Fibroblast of skin of right quadriceps (primary cell): Measurements from ENCODE around the gene TLN1.
A peak's percentile ranks its signal among the peaks of the same experiment; 100 is the strongest.

ENCODE experiments used
- DNase-seq: peaks from one replicate; pipeline ENCODE4 v3.0.0-alpha.2; 2013

TLN1 gene

DNA sequence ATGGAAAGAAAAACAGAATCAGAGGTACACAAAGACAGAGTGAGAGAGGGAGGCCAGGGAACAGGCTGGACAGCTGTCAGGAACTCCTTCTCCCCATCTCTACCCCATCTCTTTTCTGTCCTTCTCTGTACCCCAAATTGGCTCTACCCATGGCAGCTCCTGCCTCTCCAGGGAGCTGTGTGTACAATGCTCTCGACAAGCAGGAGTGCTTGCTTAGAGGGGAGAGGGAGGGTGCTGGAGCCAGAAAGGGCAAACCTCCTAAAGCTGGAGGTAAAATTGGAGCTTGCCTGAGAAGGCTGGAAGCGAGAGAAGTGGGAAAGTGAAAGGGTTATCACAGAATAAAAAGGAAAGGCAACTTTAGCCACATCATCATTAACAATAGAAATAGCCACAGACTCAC, 48.7 kb downstream of the TLN1 start:
- DNase-seq, result no peak

DNA sequence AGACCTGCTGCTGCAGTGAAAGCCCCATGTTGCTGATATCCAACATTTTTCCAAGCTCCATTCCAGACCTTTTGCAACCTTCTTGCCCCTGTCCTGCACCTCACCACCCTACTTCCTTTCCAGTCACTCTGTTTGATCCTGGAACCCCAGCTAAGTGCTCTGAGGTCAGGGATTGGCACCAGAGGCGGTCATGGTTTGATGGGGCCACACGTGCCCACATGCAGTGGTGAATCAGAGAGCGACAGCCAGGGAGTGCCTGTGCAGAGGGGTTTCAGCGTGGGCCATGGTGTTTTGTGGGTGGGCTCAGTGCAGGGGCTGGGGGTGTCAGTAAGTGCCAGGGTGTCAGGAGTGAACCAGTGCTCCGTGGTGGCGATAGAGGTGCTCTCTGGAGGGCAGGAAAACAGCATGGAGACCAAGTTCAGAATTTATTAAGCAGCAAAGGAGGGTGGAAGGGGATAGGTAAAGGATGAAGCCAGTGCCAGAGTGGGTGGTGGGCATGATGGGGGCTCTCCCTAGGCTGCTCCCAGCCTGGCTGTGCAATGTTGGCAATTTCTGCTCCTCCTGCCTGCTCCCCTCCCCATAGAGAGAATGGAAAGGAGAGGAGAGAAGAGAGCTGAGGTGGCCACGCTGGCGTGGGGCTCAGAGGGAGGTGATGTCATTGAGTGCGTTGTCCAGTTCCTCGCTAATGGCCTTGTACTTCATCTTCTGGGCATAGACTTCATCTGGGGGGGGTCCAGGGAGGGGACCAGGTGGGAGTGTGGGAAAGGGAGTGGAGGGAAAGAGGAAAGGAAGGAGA, 49.3 kb downstream of the TLN1 start:
- DNase-seq, result no peak

DNA sequence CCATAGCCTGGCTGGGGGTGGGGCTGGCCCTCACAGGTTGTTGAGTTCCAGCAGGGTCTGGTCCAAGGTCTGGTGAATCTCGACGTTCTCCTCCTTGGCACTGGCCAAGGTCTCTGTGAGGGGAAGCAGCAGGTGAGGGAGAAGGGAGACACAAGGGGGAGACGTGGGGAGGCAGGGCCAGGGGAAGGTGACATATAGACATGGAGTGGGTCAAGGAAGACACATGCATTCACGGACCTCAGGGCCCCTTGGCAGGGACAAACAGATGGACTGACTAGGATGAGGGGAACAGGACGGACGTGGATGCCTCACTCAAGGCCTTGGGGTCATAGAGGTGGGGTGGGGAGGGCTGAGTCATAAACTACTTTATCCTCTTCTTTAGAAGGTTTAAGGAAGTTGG, 49.9 kb downstream of the TLN1 start:
- DNase-seq, result no peak

DNA sequence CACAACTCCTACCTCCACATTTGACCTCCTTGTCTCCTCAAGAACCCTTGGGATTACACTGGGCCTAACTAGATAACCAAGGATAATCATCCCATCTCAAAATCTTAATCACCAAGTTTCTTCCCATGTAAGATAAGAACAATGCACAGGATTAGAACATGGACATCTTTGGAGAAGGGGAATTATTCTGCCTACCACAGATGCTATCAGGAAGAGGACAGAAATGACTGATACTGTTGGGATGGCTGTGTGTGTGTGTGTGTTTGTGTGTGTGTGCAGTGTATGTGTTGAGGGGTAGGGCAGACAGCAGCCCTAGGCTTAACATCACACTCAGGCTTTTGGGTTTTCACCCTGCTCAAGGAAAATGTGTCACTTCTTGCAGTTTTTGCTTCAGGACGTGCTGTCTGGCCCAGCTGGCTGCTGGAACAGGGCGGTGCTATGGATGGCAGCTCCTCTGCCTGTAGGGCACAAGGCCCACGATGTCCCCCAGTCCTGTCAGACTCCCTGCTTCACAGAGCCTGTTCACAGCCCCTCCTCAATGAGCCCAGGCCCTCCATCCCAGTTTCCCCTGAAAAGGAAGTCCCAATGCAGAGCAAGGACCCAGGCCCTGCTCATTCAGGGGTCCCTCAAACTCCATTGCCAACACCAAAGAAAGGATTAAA, 50.5 kb downstream of the TLN1 start:
- DNase-seq, result peak; percentile 49

DNA sequence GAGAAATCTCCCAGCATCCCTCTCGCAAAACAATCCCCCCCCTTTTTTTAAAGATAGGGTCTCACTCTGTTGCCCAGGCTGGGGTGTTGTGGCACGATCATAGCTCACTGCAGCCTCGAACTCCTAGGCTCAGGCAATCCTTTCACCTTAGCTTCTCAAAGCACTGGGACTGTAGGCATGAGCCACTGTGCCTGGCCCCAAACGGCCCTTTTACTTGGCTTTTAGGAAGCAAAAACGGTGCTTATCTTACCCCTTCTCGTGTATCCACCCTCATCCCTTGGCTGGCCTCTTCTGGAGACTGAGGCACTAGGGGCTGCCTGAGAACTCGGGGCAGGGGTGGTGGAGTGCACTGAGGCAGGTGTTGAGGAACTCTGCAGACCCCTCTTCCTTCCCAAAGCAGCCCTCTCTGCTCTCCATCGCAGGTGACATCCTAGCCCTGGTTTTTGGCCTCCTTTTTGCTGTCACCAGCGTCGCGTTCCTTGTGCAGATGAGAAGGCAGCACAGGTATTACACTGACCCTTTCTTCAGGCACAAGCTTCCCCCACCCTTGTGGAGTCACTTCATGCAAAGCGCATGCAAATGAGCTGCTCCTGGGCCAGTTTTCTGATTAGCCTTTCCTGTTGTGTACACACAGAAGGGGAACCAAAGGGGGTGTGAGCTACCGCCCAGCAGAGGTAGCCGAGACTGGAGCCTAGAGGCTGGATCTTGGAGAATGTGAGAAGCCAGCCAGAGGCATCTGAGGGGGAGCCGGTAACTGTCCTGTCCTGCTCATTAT, 51.5 kb downstream of the TLN1 start:
- DNase-seq, result peak; percentile 68

DNA sequence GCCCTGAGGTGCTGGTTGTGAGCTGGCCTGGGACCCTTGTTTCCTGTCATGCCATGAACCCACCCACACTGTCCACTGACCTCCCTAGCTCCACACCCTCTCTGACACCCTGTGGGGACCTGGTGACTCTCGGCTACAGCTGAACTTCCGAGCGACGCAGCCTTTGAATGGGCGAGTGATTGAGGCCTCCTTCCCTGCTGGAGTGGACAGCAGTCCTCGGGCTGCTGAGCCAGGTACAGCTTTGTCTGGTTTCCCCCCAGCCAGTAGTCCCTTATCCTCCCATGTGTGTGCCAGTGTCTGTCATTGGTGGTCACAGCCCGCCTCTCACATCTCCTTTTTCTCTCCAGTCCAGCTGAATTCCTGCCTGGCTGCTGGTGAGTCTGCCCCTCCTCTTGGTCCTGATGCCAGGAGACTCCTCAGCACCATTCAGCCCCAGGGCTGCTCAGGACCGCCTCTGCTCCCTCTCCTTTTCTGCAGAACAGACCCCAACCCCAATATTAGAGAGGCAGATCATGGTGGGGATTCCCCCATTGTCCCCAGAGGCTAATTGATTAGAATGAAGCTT, 52.1 kb downstream of the TLN1 start:
- no peak for DNase-seq

DNA sequence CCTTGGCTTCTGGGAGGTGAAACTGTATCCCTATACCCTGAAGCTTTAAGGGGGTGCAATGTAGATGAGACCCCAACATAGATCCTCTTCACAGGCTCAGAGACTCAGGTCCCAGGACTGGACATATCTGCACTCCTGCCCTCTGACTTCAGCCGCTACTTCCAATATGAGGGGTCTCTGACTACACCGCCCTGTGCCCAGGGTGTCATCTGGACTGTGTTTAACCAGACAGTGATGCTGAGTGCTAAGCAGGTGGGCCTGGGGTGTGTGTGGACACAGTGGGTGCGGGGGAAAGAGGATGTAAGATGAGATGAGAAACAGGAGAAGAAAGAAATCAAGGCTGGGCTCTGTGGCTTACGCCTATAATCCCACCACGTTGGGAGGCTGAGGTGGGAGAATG, 52.9 kb downstream of the TLN1 start:
- DNase-seq, result no peak

DNA sequence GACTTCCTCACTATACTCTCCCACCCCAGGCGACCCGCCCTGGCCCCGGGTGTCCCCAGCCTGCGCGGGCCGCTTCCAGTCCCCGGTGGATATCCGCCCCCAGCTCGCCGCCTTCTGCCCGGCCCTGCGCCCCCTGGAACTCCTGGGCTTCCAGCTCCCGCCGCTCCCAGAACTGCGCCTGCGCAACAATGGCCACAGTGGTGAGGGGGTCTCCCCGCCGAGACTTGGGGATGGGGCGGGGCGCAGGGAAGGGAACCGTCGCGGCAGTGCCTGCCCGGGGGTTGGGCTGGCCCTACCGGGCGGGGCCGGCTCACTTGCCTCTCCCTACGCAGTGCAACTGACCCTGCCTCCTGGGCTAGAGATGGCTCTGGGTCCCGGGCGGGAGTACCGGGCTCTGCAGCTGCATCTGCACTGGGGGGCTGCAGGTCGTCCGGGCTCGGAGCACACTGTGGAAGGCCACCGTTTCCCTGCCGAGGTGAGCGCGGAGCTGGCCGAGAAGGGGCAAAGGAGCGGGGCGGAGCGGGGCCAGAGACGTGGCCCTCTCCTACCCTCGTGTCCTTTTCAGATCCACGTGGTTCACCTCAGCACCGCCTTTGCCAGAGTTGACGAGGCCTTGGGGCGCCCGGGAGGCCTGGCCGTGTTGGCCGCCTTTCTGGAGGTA, 56.1 kb downstream of the TLN1 start:
- peak; percentile 45 for DNase-seq

DNA sequence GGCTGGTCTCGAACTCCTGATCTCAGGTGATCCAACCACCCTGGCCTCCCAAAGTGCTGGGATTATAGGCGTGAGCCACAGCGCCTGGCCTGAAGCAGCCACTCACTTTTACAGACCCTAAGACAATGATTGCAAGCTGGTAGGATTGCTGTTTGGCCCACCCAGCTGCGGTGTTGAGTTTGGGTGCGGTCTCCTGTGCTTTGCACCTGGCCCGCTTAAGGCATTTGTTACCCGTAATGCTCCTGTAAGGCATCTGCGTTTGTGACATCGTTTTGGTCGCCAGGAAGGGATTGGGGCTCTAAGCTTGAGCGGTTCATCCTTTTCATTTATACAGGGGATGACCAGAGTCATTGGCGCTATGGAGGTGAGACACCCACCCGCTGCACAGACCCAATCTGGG, 56.8 kb downstream of the TLN1 start:
- no peak for DNase-seq

DNA sequence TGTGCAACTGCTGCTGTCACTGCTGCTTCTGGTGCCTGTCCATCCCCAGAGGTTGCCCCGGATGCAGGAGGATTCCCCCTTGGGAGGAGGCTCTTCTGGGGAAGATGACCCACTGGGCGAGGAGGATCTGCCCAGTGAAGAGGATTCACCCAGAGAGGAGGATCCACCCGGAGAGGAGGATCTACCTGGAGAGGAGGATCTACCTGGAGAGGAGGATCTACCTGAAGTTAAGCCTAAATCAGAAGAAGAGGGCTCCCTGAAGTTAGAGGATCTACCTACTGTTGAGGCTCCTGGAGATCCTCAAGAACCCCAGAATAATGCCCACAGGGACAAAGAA, 58.0 kb downstream of the TLN1 start:
- no peak for DNase-seq

DNA sequence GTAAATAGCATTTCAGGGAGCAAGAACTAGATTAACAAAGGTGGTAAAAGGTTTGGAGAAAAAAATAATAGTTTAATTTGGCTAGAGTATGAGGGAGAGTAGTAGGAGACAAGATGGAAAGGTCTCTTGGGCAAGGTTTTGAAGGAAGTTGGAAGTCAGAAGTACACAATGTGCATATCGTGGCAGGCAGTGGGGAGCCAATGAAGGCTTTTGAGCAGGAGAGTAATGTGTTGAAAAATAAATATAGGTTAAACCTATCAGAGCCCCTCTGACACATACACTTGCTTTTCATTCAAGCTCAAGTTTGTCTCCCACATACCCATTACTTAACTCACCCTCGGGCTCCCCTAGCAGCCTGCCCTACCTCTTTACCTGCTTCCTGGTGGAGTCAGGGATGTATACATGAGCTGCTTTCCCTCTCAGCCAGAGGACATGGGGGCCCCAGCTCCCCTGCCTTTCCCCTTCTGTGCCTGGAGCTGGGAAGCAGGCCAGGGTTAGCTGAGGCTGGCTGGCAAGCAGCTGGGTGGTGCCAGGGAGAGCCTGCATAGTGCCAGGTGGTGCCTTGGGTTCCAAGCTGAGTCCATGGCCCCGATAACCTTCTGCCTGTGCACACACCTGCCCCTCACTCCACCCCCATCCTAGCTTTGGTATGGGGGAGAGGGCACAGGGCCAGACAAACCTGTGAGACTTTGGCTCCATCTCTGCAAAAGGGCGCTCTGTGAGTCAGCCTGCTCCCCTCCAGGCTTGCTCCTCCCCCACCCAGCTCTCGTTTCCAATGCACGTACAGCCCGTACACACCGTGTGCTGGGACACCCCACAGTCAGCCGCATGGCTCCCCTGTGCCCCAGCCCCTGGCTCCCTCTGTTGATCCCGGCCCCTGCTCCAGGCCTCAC, 58.6 kb downstream of the TLN1 start, which contains the start of gene CA9:
Gene CA9 (plus strand): TSS at position 797 of the 893 bp plus-strand sequence. CDS start 32 bp downstream, at position 829.
- peak; percentile 35 for DNase-seq

DNA sequence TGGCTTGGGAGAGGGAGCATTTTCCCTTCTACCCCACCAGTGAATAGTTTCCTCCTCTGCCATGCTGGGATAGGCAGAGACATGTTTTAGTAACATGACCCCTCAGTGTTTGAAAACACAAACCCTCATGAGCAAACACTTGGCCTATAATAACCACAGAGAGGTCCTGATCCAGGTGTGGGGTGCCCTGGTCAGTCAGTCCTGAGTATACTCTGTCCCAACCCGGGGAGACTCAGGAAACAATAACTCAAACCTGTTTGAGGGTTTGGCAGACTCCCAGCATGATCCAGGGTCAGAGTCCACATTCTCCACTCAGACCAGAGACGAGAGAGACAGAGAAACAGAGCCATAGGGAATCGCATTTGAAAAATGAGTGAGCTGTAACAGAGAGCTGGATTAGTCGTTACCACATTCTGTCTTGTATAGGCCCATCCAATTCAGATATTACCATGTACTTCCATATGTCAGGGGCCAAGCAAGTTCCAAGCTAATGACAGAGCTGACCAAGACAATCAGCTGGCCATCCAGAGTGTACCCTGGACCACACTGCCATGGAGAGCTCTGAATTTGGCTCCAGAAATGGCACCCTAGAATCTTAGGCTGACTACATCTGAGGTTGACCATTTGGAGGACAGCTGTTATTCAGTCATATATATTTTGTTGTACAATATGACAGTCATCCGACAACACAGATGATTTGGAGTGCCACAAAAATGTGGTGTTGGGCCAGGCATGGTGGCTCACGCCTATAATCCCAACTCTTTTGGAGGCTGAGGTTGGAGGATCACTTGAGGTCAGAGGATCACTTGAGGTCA, 62.5 kb downstream of the TLN1 start:
- no peak for DNase-seq

DNA sequence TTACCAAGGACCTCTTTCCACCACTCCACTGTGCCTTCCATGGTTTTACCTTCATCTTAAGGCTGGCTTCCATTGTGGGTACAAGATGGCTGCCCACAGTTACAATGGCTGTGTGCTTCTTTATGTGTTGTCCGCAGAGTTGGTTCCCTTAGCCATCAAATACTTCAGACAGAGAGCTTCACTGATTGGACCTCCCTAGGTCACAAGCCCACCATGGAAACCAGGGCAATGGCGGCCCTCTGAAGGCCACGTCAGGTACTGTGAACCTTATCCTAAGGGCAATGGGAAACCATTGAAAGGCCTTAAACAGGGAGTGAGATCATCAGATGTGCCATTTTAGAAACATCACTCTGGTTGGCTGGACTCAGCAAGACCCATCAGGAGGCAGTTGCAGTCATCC, 64.1 kb downstream of the TLN1 start:
- no peak for DNase-seq

DNA sequence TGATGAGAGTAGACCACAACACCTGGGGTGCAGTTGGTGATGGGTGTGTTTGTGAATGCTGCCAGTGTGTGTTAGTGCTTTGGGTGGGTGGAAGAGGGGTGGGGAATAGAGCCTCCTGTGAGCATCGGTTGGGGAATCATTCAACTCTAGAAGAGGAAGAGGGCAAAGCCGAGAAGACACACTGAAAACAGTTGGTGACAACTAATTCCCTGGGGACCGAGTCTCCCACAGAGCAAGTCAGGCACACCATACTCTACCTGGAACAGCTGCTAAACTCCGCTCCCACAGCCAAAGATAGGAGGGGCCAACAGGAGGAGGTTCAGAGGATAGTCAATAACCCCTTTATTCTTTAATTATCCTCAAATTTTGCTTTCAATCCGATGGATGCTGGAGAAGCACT, 65.4 kb downstream of the TLN1 start:
- no peak for DNase-seq

DNA sequence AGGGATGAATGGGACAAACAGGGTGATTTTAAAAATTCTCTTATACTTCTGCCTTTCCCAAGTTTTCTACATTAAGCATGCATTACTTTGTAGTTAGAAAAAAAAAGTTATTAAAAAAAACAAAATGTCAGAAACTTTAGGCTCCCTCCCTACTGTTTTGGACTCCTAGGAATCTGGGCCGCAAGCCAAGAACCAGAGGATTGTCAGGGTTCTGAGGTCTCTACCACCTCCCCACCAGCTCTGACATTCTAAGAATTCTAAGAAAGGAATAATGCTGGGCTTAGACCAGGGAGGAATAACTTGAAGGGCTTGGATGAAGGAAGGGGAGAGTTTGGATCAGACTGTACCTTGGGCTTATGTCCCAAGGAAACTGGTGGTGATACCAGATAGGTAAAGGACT, 66.0 kb downstream of the TLN1 start:
- DNase-seq, result peak; percentile 70

DNA sequence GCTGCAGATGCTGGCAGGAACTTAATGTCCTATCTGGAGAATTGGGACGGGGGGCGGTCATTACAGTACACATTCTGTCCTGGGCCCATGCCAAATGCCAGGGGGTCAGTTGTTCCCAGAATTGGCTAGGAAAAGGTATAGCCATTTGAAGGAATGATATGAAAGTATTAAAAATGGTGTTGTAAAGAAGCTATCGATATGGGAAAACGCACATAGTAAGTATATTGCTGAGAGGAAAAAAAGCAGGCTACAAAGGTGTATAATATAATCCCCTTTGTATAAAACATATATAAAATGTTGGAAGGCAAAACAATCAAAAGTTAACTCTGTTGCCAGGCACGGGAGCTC, 66.5 kb downstream of the TLN1 start:
- DNase-seq, result no peak

DNA sequence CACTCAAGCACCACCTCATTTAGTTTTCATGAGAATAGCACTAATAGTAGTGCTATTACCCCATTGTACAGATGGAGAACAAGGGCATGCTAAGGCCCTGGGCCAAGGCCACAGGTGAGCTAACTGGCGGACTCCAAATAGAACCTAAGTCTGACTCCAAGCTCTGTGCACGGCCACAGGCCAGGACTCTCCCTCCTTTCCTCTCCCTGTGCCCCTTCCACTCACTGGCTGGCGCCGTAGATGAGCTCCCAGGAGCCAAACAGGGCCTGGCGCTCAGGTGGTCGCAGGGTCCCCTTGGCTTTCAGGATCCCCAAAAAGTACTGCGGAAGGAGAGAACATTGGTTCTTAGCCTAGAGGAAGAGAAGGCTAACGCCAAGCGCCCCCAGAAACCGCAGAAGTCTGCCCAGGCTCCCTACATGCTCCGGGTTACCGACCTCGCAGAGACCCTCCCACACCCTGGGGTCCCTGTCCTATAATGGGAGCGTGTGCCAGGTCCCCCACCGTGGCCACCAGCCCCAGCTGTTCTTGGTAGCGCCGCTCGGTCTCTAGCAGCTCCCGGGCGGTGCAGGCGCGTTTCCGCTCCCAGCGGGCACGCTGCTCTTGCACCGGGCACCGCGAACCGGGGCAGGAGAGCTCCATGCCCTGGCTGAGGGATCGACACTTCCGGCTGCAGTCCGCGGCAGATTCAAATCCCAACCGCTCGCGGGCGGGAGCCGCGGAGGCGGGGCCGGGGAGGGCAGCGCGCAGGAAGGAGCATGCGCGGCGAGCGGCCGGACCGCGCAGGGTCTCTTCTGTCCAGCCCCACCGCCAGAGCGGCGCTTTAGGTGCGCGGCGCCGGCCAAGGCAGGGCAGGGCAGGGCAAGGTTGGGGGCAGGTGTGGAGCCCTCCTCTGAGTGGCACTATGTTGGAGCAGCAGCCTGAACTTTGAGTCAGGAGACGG, 67.2 kb downstream of the TLN1 start, which contains the start of gene ARHGEF39:
Gene ARHGEF39 (minus strand): TSS at position 665 of the 940 bp plus-strand sequence. CDS start 26 bp downstream, at position 639.
- DNase-seq, result peak; percentile 79

DNA sequence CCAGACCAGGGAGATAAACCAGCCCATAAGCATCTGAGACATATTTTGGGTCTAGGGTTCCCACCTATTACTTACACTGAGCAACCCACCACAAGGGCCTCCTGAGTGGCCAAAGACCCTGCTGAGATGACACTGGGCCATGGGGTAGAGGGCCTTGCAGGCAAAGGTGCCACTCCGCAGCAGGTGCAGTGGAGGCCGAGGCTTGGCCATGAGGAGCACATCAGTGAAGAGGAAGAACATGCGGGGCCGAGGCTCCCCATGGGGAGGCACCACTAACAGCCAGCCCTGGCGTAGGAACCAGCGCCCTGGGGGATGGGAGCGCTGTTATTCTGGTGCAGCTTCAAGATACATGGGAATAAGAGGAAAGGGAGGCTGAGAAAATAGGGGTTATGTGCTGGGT, 69.6 kb downstream of the TLN1 start:
- DNase-seq, result no peak

DNA sequence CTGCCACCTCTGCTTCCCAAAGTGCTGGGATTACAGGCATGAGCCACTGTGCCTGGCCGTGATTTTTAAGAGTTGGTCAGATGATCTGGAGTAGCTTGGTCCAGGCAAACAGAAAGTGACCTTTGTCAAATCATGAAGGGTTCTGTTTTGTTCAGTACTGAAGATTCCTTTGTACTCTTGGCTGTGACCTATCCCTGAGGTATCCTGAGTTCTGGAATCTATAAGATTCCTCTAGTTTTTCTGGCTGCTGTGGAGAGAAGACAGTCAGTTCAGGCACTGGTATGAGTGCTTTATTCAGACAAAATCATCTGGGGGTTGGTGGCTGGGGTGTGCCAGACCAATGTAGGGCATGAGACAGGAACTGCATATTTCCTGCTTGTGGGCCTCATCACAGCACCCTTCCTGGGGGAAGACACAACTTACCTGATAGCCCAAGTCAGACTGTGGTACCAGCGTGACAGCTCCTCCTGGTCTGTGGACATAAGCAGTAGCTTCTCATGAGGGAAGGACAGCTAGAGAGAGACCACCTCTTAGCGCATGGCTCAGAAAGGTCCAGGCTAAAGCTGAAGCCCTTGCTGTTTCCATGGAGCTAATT, 70.1 kb downstream of the TLN1 start:
- no peak for DNase-seq
